GM18951 (cell line): ENCODE data around the gene RPS6KL1.

Experiments used
- POLR2A ChIP-seq: IDR thresholded peaks from 4 replicates; pipeline ENCODE4 v1.6.1; 2011; ENCODE audit warnings: mild to moderate bottlenecking; ENCODE audit not compliant: insufficient read length, insufficient read depth; ENCODE audit errors: extremely low read depth
- in situ Hi-C: fragments of 300-500 bp; cut with MboI; formaldehyde crosslinking; loops from one replicate; pipeline ENCODE4 v1.12.0; 2022; ENCODE audit warnings: low sequenced_read_pairs, mixed read lengths, inconsistent platforms; ENCODE audit not compliant: unreplicated experiment

Gene RPS6KL1

GRCh38 chr14:74867673-74868072, 55.4 kb downstream of the RPS6KL1 start:
- in situ Hi-C loops: no loop called here
- TF ChIP-seq POLR2A: no peak

DNA sequence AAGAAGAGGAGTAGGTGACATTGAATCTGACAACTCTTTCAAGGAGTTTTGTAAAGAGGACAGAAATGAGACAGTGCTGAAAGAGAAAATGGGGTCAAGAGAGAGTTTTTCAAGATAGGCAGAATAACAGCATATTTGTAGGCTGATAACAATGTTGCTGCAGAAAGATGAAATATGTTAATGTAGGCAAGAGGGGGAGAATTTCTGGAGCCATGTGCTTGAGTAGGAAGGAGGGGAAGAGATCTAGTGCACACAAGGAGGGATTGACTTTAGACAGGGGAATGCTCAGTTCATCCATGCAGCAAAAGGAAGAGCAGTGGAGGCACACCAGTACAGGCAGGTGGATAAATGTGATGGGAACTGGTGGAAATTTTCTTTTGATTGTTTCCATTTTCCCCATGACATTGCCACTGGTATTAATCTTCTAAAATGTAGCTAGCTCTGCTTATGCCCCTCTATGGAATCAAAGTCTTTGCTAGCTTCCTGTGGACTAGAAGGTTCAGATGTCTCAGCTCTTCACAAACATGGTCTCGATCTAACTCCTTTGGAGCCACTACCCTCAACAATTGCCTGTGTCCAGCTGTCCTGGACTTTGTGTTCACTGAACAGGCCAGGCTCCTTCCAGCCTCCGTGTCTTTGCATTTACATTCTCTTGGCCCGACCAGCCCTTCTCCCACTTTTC, 56.2 kb downstream of the RPS6KL1 start:
- in situ Hi-C loops: no loop called here
- TF ChIP-seq POLR2A: no peak

GRCh38 chr14:74865156-74865555, 57.9 kb downstream of the RPS6KL1 start:
- in situ Hi-C loops: no loop called here
- TF ChIP-seq POLR2A: no peak

- TF ChIP-seq POLR2A: no peak
- in situ Hi-C loops: no loop called here
Observed at GRCh38 chr14:74864198-74864597, 58.9 kb downstream of the RPS6KL1 start.

DNA sequence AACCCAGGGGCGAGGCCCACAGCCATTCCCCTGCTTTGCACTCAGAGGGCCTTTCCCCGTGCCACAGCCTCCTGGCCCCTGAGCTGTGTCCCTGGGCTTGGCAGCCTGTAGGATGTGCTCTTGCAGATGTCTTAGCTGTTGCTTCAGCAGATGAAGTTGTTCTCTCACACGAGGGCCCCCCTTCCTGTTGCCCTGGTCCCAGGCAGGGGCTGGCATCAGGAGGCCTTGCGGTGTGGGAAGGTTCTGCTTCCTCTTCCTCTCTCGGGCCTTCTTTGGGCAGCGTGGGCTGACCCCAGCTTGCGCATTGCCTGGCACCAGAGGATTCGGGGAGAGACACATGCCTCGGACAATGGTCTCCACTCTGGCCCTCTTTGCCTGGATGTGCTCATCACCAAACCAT, 59.8 kb downstream of the RPS6KL1 start:
- in situ Hi-C loops: no loop called here
- no peak for TF ChIP-seq POLR2A

DNA sequence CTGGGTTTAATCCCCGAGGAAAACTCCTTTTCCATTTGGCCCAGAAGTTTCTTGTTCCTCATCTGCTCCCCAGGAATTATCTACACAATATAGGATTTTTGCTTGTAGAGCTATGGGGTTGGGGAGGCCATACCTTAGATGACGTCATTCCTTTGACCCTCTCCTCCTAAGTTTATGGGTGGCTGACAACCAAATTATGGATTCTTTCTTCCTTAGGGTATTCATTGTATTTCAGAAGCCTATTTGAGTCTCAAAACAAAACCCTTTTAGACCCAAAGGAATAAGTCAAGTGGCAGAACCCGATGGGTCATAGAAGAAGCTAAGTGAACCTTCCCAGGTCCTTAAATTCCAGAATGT, 61.3 kb downstream of the RPS6KL1 start:
- in situ Hi-C loops: no loop called here

GRCh38 chr14:74860899-74861733, 61.9 kb downstream of the RPS6KL1 start:
- TF ChIP-seq POLR2A: no peak
- in situ Hi-C loops: no loop called here

More for the DNA sequence above, 61.3 kb downstream of the RPS6KL1 start:
- TF ChIP-seq POLR2A: no peak

GRCh38 chr14:74859757-74860552, 63.1 kb downstream of the RPS6KL1 start:
- no peak for TF ChIP-seq POLR2A
- in situ Hi-C loops: no loop called here

DNA sequence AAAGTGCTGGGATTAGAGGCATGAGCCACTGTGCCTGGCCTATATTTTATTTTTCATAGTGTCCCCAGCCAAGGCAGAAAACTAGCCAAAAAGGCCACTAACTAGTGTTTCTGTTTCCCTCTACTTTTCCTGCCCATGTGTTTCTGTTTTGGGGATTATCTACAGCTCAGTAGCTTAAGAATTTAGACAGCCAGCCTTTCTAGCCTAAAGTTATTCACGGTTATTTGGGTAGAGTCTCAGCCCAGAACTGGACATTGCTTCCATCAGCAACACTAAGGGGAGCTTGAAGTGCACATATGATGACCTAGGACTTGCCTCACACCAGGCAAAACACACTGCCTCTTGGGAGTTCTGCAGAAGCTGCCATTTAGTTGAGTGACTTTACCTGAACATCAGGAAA, 65.0 kb downstream of the RPS6KL1 start:
- in situ Hi-C loops: no loop called here
- no peak for TF ChIP-seq POLR2A

DNA sequence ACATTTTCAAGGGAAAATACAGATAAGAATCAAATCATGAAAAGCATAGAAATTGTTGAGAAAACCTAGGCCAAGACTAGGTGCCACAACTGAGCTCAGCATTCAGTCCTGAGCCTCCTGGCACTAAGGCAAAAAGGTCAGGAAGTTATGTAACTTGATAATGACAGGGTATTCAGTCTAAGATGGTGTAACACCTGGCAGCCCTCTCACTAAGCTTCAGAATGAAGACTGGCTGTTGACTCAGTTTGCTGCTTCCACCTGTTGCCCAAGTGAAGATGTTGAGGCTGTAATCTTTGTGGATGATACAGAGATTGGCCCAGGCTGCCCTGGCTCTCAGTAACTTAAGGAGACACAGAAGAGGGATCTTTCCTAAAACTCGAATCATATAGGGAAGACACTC, 66.7 kb downstream of the RPS6KL1 start:
- in situ Hi-C loops: no loop called here
- TF ChIP-seq POLR2A: no peak

- in situ Hi-C loops: no loop called here
- no peak for TF ChIP-seq POLR2A
Observed at GRCh38 chr14:74855945-74856344, 67.1 kb downstream of the RPS6KL1 start.

- in situ Hi-C loops: no loop called here
Observed at GRCh38 chr14:74855021-74855420, 68.0 kb downstream of the RPS6KL1 start.

More at GRCh38 chr14:74855021-74855420, 68.0 kb downstream of the RPS6KL1 start:
- no peak for TF ChIP-seq POLR2A
